Measurements from ENCODE around the gene TRIP10.

- no peak for TF ChIP-seq CTCF (IDR thresholded peaks at IDR 0.05)
- TF ChIP-seq POLR2A (IDR thresholded peaks at IDR 0.05), result no peak
These were observed 16.3 kb upstream of the TRIP10 start for GRCh38 chr19:6723108-6723618.

Data from heart left ventricle (tissue), 13 donors.